MM.1S (cell line): ENCODE measurements around the gene SYNGR1.

Experiments
- EZH2 ChIP-seq: fragments of 300-600 bp; sonication (generic); optimal IDR thresholded peaks from 2 replicates; pipeline ENCODE3; 2017; ENCODE audit warnings: low read depth, mild to moderate bottlenecking, antibody characterized with exemption, low read length, mixed read lengths
- EZH2phosphoT487 ChIP-seq: fragments of 300-600 bp; sonication (generic); IDR thresholded peaks from 2 replicates; pipeline ENCODE4 v1.6.1; 2018; ENCODE audit warnings: antibody characterized with exemption, low read length
- TF ChIP-seq, protein P1 (sequence below): fragments of 300-600 bp; sonication (generic); IDR thresholded peaks from 2 replicates; pipeline ENCODE4 v1.5.1; 2016; ENCODE audit warnings: antibody characterized with exemption, low read length, mixed read lengths

DNA sequence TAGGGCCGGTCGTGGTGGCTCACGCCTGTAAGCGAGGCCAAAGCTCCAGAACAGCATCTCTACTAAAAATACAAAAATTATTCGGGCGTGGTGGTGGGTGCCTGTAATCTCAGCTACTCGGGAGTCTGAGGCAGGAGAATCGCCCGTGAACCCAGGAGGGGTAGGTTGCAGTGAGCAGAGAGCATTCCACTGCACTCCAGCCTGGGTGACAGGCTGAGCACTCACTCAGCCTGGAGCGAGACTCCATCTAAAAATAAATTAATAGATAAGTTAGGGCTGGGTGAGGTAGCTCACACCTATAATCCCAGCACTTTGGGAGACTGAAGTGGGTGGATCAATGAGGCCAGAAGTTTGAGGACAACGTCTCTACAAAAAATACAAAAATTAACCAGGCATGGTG, 39.6 kb downstream of the SYNGR1 start:
- TF ChIP-seq EZH2 (no peak), EZH2phosphoT487 (no peak)
- TF ChIP-seq, protein P1, sequence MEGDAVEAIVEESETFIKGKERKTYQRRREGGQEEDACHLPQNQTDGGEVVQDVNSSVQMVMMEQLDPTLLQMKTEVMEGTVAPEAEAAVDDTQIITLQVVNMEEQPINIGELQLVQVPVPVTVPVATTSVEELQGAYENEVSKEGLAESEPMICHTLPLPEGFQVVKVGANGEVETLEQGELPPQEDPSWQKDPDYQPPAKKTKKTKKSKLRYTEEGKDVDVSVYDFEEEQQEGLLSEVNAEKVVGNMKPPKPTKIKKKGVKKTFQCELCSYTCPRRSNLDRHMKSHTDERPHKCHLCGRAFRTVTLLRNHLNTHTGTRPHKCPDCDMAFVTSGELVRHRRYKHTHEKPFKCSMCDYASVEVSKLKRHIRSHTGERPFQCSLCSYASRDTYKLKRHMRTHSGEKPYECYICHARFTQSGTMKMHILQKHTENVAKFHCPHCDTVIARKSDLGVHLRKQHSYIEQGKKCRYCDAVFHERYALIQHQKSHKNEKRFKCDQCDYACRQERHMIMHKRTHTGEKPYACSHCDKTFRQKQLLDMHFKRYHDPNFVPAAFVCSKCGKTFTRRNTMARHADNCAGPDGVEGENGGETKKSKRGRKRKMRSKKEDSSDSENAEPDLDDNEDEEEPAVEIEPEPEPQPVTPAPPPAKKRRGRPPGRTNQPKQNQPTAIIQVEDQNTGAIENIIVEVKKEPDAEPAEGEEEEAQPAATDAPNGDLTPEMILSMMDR = no peak
